ENCODE measurements around the gene SLC7A14.

The SLC7A14 gene

GRCh38 chr3:170534227-170534626 is 51.6 kb downstream of the SLC7A14 start:
- DNase-seq (ENCODE audit: low spot score): peak; percentile 77

- DNase-seq (ENCODE audit: low spot score): no peak
Measured at GRCh38 chr3:170532573-170532972, 53.3 kb downstream of the SLC7A14 start.

- no peak for DNase-seq (ENCODE audit: low spot score)
Measured at GRCh38 chr3:170531657-170532335, 54.1 kb downstream of the SLC7A14 start.

- DNase-seq (ENCODE audit: low spot score): no peak
Measured at GRCh38 chr3:170531054-170531453, 54.8 kb downstream of the SLC7A14 start.

DNA sequence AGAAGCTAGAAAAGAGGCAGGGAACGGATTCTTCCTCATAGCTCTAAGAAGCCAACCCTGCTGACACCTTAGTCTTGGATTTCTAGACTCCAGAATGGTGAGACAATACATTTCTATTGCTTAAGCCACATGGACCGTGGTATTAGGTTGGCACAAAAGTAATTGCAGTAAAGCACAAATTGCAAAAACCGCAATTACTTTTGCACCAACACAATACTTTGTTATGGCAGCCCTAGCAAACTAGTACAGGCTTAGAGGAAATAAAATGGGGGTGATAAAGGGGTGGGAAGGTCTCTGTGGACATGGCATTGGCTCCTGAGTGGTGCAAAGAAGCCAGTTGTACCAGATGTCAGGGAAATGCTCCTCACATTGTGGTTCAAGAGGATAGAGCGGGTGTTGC is 56.0 kb downstream of the SLC7A14 start:
- DNase-seq (ENCODE audit: low spot score): no peak

GRCh38 chr3:170529346-170529745 is 56.5 kb downstream of the SLC7A14 start:
- no peak for DNase-seq (ENCODE audit: low spot score)

- no peak for DNase-seq (ENCODE audit: low spot score)
Measured at GRCh38 chr3:170528726-170529125, 57.1 kb downstream of the SLC7A14 start.

- DNase-seq (ENCODE audit: low spot score): no peak
Measured at GRCh38 chr3:170524073-170524472, 61.8 kb downstream of the SLC7A14 start.

DNA sequence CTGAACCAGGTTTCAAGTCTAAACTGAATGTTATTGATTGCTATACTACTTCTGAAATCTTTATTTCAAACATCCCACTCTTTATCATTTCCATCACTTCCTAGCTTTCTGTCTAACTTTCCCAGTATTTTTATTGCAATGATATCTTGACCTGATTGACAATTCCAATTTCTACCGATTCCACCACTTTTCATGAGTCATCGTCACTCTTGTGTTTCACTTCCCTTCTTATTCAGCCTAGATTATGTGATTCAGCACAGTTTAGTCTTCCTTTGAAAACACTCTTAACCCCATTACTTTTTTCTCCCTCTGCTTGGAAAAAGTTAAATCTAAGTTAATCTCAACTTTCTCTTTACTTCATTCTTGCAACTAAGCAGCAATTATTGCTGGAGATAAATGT is 62.6 kb downstream of the SLC7A14 start:
- peak; percentile 28 for DNase-seq (ENCODE audit: low spot score)

DNA sequence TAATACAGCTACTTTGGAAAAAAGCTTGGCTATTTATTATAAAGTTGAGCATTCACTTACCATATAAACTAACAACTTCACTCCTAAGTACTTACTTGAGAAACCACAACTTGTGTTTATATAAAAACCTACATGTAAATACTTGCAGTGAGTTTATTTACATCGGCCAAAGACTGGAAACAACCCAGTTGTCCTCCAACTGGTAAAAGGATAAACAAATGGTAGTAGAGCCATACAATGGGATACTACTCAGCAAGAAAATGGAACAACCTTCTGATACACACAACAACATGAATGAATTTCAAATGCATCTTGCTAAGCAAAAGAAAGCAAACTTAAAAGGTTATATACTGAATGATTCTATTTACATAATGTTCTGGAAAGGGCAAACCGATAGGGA is 63.7 kb downstream of the SLC7A14 start:
- DNase-seq (ENCODE audit: low spot score): no peak

GRCh38 chr3:170520996-170521395 is 64.9 kb downstream of the SLC7A14 start:
- no peak for DNase-seq (ENCODE audit: low spot score)

GRCh38 chr3:170517242-170517945 is 68.5 kb downstream of the SLC7A14 start:
- DNase-seq (ENCODE audit: low spot score): no peak

- DNase-seq (ENCODE audit: low spot score): no peak
Measured at GRCh38 chr3:170513642-170514041, 72.2 kb downstream of the SLC7A14 start.

DNA sequence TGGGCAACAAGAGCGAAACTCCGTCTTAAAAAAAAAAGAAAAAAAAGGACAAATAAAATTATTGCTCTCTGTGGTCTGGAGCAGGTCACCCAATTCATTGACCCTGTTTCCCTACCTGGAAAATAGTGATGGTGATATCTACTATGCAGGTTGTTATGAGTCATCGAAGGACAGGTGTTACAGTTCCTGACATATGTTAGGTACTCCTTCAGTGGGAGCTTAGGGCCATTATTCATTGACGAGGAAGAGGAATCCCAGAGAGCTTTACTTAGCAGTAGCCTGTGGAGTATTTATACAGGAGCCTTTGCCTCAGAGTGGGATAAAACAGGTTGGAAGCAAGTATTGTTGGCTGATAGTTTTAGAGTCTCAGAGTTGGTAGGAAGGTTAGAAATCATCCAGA is 74.5 kb downstream of the SLC7A14 start:
- peak; percentile 41 for DNase-seq (ENCODE audit: low spot score)

DNA sequence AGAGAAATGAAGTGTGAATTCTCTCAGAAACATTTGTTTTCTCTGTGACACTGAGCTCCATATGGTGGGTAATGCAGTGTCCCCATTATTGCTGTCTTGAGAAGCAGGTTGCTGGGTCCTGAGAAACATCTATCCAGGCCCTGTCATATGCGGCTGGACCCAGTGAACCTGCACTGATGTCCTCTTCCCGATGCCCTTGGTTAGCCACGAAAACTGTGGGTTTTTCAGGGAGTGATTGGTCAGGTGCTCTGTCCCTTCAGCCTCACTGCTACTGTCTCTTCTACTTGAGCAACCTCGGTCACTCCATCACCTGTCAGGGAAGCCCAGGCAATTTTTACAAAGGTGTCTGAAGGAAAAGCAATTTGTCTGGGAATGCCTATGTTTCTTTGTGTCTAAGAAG is 77.0 kb downstream of the SLC7A14 start:
- DNase-seq (ENCODE audit: low spot score): peak; percentile 43

DNA sequence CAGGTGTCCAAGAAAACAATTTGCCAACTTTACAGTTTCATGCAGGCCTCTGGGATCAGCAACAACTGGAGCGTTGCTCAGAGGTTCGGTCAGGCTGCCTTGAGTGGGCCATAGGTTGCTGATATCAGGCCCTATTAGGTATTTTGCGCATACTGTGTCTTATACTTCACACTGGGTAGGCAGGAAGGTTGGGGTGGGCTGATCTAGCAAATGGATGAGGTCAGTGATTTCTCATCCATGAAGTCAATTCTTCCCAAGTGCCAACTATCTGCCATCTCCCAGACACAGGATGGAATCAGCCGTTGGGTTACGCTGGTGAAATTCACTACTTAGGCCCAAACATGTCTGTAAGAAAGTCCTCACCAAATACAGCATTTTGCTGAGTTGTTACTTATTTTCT is 77.6 kb downstream of the SLC7A14 start:
- DNase-seq (ENCODE audit: low spot score): peak; percentile 22

- DNase-seq (ENCODE audit: low spot score): peak; percentile 22
Measured at GRCh38 chr3:170507063-170507462, 78.8 kb downstream of the SLC7A14 start.

- DNase-seq (ENCODE audit: low spot score): peak; percentile 68
Measured at GRCh38 chr3:170506556-170506955, 79.3 kb downstream of the SLC7A14 start.

DNA sequence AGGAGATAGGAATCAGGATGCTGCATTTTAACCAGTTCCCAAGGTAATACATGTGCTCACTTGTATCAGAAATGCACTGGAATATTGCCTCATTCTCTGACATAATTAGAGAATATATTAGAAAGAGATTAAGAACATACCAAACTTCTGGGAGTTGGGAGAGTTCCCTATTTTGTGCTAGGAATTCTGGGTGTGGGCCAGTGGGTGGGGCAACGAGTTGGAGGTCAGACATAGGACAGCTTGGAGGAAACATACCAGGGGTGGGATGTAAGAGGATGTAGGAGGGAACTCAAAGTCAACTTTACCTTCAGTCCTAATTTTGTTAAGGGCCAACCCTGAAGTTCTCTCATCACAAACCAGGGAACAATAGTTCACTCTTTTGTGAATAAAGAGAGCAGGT is 83.6 kb downstream of the SLC7A14 start:
- DNase-seq (ENCODE audit: low spot score): no peak

GRCh38 chr3:170500995-170501394 is 84.9 kb downstream of the SLC7A14 start:
- no peak for DNase-seq (ENCODE audit: low spot score)

- DNase-seq (ENCODE audit: low spot score): no peak
Measured at GRCh38 chr3:170500462-170500861, 85.4 kb downstream of the SLC7A14 start.

- DNase-seq (ENCODE audit: low spot score): peak; percentile 44
Measured at GRCh38 chr3:170499562-170500156, 86.2 kb downstream of the SLC7A14 start.
